ENCODE measurements around the gene POTEH. TPM values are rescaled to one million over a fixed set of nuclear protein-coding genes. Genes with fewer than 3 reads are reported as not detected.
"Not testable (repeated sequence)": the region's sequence is repeated elsewhere in the genome, so short reads cannot be mapped to it uniquely, and the experiment has no call there.

The POTEH gene
- not detected for total RNA-seq

GRCh38 chr22:15689749-15690125 is at the start of gene POTEH:
TSS of gene POTEH (plus strand) at chr22:15690026. CDS start at chr22:15690078, 52 bp downstream.
- H3K36me3 Mint-ChIP-seq; H3K9me3 Mint-ChIP-seq; intact Hi-C loops (cut with micrococcal nuclease); H3K4me3 Mint-ChIP-seq; DNase-seq; CTCF ChIA-PET; H3K27ac Mint-ChIP-seq; POLR2A ChIA-PET; H3K4me1 Mint-ChIP-seq (ENCODE audit: low read depth); H3K27me3 Mint-ChIP-seq: not testable (repeated sequence)

GRCh38 chr22:15642288-15642861 is 47.5 kb upstream of the POTEH start:
- H3K27ac Mint-ChIP-seq; H3K9me3 Mint-ChIP-seq; POLR2A ChIA-PET; H3K36me3 Mint-ChIP-seq; H3K4me3 Mint-ChIP-seq; intact Hi-C loops (cut with micrococcal nuclease); H3K27me3 Mint-ChIP-seq; CTCF ChIA-PET; DNase-seq; H3K4me1 Mint-ChIP-seq (ENCODE audit: low read depth): not testable (repeated sequence)

- H3K4me1 Mint-ChIP-seq (ENCODE audit: low read depth); CTCF ChIA-PET; H3K27ac Mint-ChIP-seq; H3K9me3 Mint-ChIP-seq; POLR2A ChIA-PET; DNase-seq; H3K27me3 Mint-ChIP-seq; H3K36me3 Mint-ChIP-seq; intact Hi-C loops (cut with micrococcal nuclease); H3K4me3 Mint-ChIP-seq: not testable (repeated sequence)
These were observed 37.9 kb upstream of the POTEH start for GRCh38 chr22:15651954-15652353.

GRCh38 chr22:15652738-15653137 is 37.1 kb upstream of the POTEH start:
- H3K9me3 Mint-ChIP-seq, result not testable (repeated sequence)

GRCh38 chr22:15653241-15653640 is 36.6 kb upstream of the POTEH start:
- POLR2A ChIA-PET; H3K36me3 Mint-ChIP-seq; DNase-seq; CTCF ChIA-PET; H3K27ac Mint-ChIP-seq; H3K9me3 Mint-ChIP-seq; intact Hi-C loops (cut with micrococcal nuclease); H3K4me3 Mint-ChIP-seq; H3K27me3 Mint-ChIP-seq; H3K4me1 Mint-ChIP-seq (ENCODE audit: low read depth): not testable (repeated sequence)

More at GRCh38 chr22:15652738-15653137, 37.1 kb upstream of the POTEH start:
- CTCF ChIA-PET; H3K27me3 Mint-ChIP-seq; H3K4me1 Mint-ChIP-seq (ENCODE audit: low read depth); H3K4me3 Mint-ChIP-seq; intact Hi-C loops (cut with micrococcal nuclease); H3K27ac Mint-ChIP-seq; POLR2A ChIA-PET; H3K36me3 Mint-ChIP-seq; DNase-seq: not testable (repeated sequence)

- POLR2A ChIA-PET; CTCF ChIA-PET; H3K9me3 Mint-ChIP-seq; H3K27ac Mint-ChIP-seq; H3K27me3 Mint-ChIP-seq; H3K36me3 Mint-ChIP-seq; DNase-seq; H3K4me3 Mint-ChIP-seq; H3K4me1 Mint-ChIP-seq (ENCODE audit: low read depth); intact Hi-C loops (cut with micrococcal nuclease): not testable (repeated sequence)
These were observed 28.7 kb upstream of the POTEH start for GRCh38 chr22:15661102-15661501.

GRCh38 chr22:15664682-15665081 is 25.1 kb upstream of the POTEH start:
- H3K4me3 Mint-ChIP-seq; H3K9me3 Mint-ChIP-seq; CTCF ChIA-PET; intact Hi-C loops (cut with micrococcal nuclease); H3K27me3 Mint-ChIP-seq; DNase-seq; H3K36me3 Mint-ChIP-seq; H3K27ac Mint-ChIP-seq; H3K4me1 Mint-ChIP-seq (ENCODE audit: low read depth); POLR2A ChIA-PET: not testable (repeated sequence)

- DNase-seq, POLR2A ChIA-PET: not testable (repeated sequence)
These were observed 24.3 kb upstream of the POTEH start for GRCh38 chr22:15665478-15665877.

GRCh38 chr22:15669430-15669829 is 20.4 kb upstream of the POTEH start:
- H3K27me3 Mint-ChIP-seq; DNase-seq; H3K4me3 Mint-ChIP-seq; H3K36me3 Mint-ChIP-seq; CTCF ChIA-PET; POLR2A ChIA-PET; H3K4me1 Mint-ChIP-seq (ENCODE audit: low read depth); H3K9me3 Mint-ChIP-seq; H3K27ac Mint-ChIP-seq; intact Hi-C loops (cut with micrococcal nuclease): not testable (repeated sequence)

More at GRCh38 chr22:15665478-15665877, 24.3 kb upstream of the POTEH start:
- H3K4me1 Mint-ChIP-seq (ENCODE audit: low read depth); CTCF ChIA-PET; intact Hi-C loops (cut with micrococcal nuclease); H3K4me3 Mint-ChIP-seq; H3K36me3 Mint-ChIP-seq; H3K27ac Mint-ChIP-seq; H3K9me3 Mint-ChIP-seq; H3K27me3 Mint-ChIP-seq: not testable (repeated sequence)

GRCh38 chr22:15679702-15680101 is 10.1 kb upstream of the POTEH start:
- H3K4me1 Mint-ChIP-seq (ENCODE audit: low read depth); CTCF ChIA-PET; H3K9me3 Mint-ChIP-seq; intact Hi-C loops (cut with micrococcal nuclease); POLR2A ChIA-PET; H3K27me3 Mint-ChIP-seq; H3K36me3 Mint-ChIP-seq; H3K4me3 Mint-ChIP-seq; H3K27ac Mint-ChIP-seq; DNase-seq: not testable (repeated sequence)

GRCh38 chr22:15684115-15684514 is 5.7 kb upstream of the POTEH start:
- H3K36me3 Mint-ChIP-seq; H3K4me3 Mint-ChIP-seq; POLR2A ChIA-PET; H3K9me3 Mint-ChIP-seq; H3K27ac Mint-ChIP-seq; intact Hi-C loops (cut with micrococcal nuclease); H3K4me1 Mint-ChIP-seq (ENCODE audit: low read depth); H3K27me3 Mint-ChIP-seq; DNase-seq; CTCF ChIA-PET: not testable (repeated sequence)

GRCh38 chr22:15684695-15685094 is 5.1 kb upstream of the POTEH start:
- H3K9me3 Mint-ChIP-seq; CTCF ChIA-PET; H3K4me1 Mint-ChIP-seq (ENCODE audit: low read depth); H3K27ac Mint-ChIP-seq; intact Hi-C loops (cut with micrococcal nuclease); H3K27me3 Mint-ChIP-seq; POLR2A ChIA-PET; DNase-seq; H3K4me3 Mint-ChIP-seq; H3K36me3 Mint-ChIP-seq: not testable (repeated sequence)

GRCh38 chr22:15685641-15686040 is 4.2 kb upstream of the POTEH start:
- H3K36me3 Mint-ChIP-seq; H3K27me3 Mint-ChIP-seq; H3K4me1 Mint-ChIP-seq (ENCODE audit: low read depth); H3K9me3 Mint-ChIP-seq; POLR2A ChIA-PET; H3K4me3 Mint-ChIP-seq; intact Hi-C loops (cut with micrococcal nuclease); DNase-seq; H3K27ac Mint-ChIP-seq; CTCF ChIA-PET: not testable (repeated sequence)

- not testable (repeated sequence) for H3K27ac Mint-ChIP-seq
These were observed 2.7 kb upstream of the POTEH start for GRCh38 chr22:15687086-15687485.

More at GRCh38 chr22:15687086-15687485, 2.7 kb upstream of the POTEH start:
- H3K36me3 Mint-ChIP-seq; H3K4me1 Mint-ChIP-seq (ENCODE audit: low read depth); H3K9me3 Mint-ChIP-seq; POLR2A ChIA-PET; intact Hi-C loops (cut with micrococcal nuclease); H3K4me3 Mint-ChIP-seq; DNase-seq; H3K27me3 Mint-ChIP-seq; CTCF ChIA-PET: not testable (repeated sequence)
